OCI-LY3 (cell line): ENCODE data around the gene ARHGAP26.

Experiments
- H2AFZ ChIP-seq: fragments of 200-600, 300-600 bp; shearing (Covaris generic); 2 replicates; pipeline ENCODE4 v1.6.0; 2014; ENCODE audit warnings: antibody characterized with exemption, low read depth, low read length
- H3K27ac ChIP-seq: fragments of 200-600, 300-600 bp; sonication (generic); 2 replicates; pipeline ENCODE4 v1.5.1; 2014; ENCODE audit warnings: mild to moderate bottlenecking, low read length, moderate library complexity, mixed read lengths
- H3K27me3 ChIP-seq: fragments of 200-600, 300-600 bp; sonication (generic); 2 replicates; pipeline ENCODE4 v1.6.1; 2014; ENCODE audit warnings: low read depth, low read length, mixed read lengths
- H3K36me3 ChIP-seq: fragments of 200-600, 300-600 bp; sonication (generic); replicated peaks from 2 replicates; pipeline ENCODE3; 2014; ENCODE audit warnings: low read depth, low read length, mixed read lengths
- H3K4me1 ChIP-seq: fragments of 300-600, 200-600 bp; sonication (generic); 2 replicates; pipeline ENCODE4 v1.6.1; 2014; ENCODE audit warnings: low read length, mixed read lengths
- H3K4me2 ChIP-seq: fragments of 200-600, 300-600 bp; sonication (generic); 2 replicates; pipeline ENCODE4 v1.6.1; 2014; ENCODE audit warnings: low read length, mixed read lengths
- H3K4me3 ChIP-seq: fragments of 300-600, 200-600 bp; sonication (generic); 2 replicates; pipeline ENCODE4 v1.5.1; 2014; ENCODE audit warnings: antibody characterized with exemption, mild to moderate bottlenecking, low read length, moderate library complexity
- H3K79me2 ChIP-seq: fragments of 300-600, 200-600 bp; shearing (Covaris generic); 2 replicates; pipeline ENCODE4 v1.6.1; 2014; ENCODE audit warnings: mild to moderate bottlenecking, low read length, mixed read lengths
- H3K9ac ChIP-seq: fragments of 300-600, 200-600 bp; shearing (Covaris generic); 2 replicates; pipeline ENCODE4 v1.6.0; 2014; ENCODE audit warnings: mild to moderate bottlenecking, low read length, moderate library complexity
- H3K9me3 ChIP-seq: fragments of 200-600, 300-600 bp; shearing (Covaris generic); 2 replicates; pipeline ENCODE4 v1.6.1; 2014; ENCODE audit warnings: low read length, mixed read lengths; ENCODE audit not compliant: insufficient read depth
- H4K20me1 ChIP-seq: fragments of 200-600, 300-600 bp; sonication (generic); 2 replicates; pipeline ENCODE4 v1.6.1; 2016; ENCODE audit warnings: low read length, mixed read lengths; ENCODE audit not compliant: insufficient read depth
- EZH2phosphoT487 ChIP-seq: fragments of 200-600 bp; shearing (Covaris generic); IDR thresholded peaks from 2 replicates; pipeline ENCODE4 v1.6.1; 2018; ENCODE audit warnings: antibody characterized with exemption, mixed run types, low read depth
- TF ChIP-seq, protein P1 (sequence below): fragments of 200-600, 300-600 bp; sonication (generic); IDR thresholded peaks from 2 replicates; pipeline ENCODE4 v1.5.1; 2014; ENCODE audit warnings: antibody characterized with exemption, low read length, low read depth

Gene ARHGAP26

DNA sequence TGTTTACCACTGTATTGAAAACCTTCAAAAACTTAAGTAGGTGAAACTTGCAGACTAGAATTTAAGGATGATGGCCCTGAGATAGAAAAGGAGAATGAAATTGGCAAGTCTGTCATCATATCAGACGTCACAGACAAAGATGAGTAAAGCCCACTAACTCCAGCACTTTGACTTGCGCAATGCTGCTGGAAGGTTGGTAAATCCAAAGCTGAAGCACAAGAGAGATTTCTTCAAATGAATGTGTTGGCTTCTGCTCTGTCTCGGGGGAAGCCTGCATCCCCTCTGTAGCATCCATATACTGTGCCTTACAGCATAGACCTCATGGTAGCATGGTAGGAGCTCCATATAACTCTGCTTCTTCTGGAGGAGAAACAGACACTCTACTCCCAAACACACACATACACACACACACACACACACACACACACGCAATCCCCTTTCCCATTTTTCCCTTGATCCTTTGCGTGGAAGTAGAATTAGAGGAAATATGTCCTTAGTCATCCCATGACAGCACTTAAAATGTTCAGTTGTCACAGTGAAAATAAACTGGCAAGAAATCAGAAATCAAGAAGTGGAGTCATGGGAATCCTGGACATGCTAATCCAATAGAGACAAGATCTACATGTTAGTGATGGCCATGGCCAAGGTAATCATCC is 391.8 kb downstream of the ARHGAP26 start:
- peaks cover 17% of the 10 kb centered on the region for H3K4me1 ChIP-seq
- H3K9me3 ChIP-seq = no peaks in the 10 kb centered on the region
- H3K4me2 ChIP-seq = no peak overlapping the region
- no peak overlapping the region for H3K4me3 ChIP-seq
- no peaks in the 10 kb centered on the region for H3K27me3 ChIP-seq
- no peaks in the 10 kb centered on the region for H4K20me1 ChIP-seq
- H3K9ac ChIP-seq = no peak overlapping the region
- no peak for TF ChIP-seq EZH2phosphoT487
- TF ChIP-seq, protein P1, sequence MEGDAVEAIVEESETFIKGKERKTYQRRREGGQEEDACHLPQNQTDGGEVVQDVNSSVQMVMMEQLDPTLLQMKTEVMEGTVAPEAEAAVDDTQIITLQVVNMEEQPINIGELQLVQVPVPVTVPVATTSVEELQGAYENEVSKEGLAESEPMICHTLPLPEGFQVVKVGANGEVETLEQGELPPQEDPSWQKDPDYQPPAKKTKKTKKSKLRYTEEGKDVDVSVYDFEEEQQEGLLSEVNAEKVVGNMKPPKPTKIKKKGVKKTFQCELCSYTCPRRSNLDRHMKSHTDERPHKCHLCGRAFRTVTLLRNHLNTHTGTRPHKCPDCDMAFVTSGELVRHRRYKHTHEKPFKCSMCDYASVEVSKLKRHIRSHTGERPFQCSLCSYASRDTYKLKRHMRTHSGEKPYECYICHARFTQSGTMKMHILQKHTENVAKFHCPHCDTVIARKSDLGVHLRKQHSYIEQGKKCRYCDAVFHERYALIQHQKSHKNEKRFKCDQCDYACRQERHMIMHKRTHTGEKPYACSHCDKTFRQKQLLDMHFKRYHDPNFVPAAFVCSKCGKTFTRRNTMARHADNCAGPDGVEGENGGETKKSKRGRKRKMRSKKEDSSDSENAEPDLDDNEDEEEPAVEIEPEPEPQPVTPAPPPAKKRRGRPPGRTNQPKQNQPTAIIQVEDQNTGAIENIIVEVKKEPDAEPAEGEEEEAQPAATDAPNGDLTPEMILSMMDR = no peak
- H3K27ac ChIP-seq = no peak overlapping the region
- no peak overlapping the region for H2AFZ ChIP-seq
- H3K36me3 ChIP-seq = no peaks in the 10 kb centered on the region
- no peaks in the 10 kb centered on the region for H3K79me2 ChIP-seq

DNA sequence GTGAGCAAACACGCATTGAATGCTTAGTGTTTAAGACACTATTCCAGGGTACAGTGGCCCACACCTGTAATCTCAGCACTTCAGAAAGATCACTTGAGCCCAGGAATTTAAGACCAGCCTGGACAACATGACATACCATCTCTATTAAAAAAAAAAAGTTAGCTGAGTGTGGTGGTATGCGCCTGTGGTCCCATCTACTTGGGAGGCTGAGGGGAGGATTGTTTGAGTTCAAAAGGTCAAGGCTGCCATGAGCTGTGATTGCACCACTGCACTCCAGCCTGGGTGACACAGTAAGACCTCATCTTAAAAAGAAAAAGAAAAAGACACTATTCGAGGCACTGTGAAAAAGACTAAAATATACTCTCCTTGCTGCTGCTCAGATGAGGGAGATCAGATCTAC is 392.6 kb downstream of the ARHGAP26 start:
- Histone ChIP-seq H3K9me3 (no peaks in the 10 kb centered on the region), H3K27me3 (no peaks in the 10 kb centered on the region), H3K9ac (no peak overlapping the region), H4K20me1 (no peaks in the 10 kb centered on the region), H3K4me3 (no peak overlapping the region), H2AFZ (no peak overlapping the region), H3K4me1 (peaks cover 17% of the 10 kb centered on the region), H3K4me2 (no peak overlapping the region), H3K79me2 (no peaks in the 10 kb centered on the region), H3K36me3 (no peaks in the 10 kb centered on the region), H3K27ac (no peak overlapping the region)
- TF ChIP-seq, protein P1 = no peak
- no peak for TF ChIP-seq EZH2phosphoT487

DNA sequence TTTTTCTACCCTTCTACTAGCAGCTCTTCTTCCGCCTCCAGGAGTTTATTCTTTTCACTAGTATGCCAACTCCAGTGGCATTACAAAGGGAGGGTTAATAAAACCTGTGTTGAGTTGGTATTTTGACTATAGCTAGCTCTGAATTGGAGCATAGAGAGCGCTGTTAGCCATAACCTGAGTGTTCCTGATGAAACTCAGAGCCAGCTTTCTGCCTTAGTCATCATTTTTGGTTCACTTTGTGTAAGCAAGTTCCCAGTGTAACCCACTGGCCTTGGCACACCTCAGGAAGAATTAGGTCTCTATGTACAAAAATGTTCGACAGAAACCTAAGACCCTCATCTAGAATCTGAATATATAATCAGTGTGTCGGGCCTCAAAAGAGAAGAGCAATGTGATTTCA is 394.4 kb downstream of the ARHGAP26 start:
- Histone ChIP-seq H3K36me3 (no peaks in the 10 kb centered on the region), H3K27me3 (no peaks in the 10 kb centered on the region), H3K4me3 (no peak overlapping the region), H3K9ac (no peak overlapping the region), H3K79me2 (no peaks in the 10 kb centered on the region), H3K27ac (no peak overlapping the region), H2AFZ (no peak overlapping the region), H4K20me1 (no peaks in the 10 kb centered on the region), H3K4me2 (0 out of 2 replicates have a peak overlapping the region, but pooled peaks have one; percentile 7), H3K4me1 (peaks cover 17% of the 10 kb centered on the region), H3K9me3 (no peaks in the 10 kb centered on the region)
- TF ChIP-seq EZH2phosphoT487 = no peak
- TF ChIP-seq, protein P1 = no peak

DNA sequence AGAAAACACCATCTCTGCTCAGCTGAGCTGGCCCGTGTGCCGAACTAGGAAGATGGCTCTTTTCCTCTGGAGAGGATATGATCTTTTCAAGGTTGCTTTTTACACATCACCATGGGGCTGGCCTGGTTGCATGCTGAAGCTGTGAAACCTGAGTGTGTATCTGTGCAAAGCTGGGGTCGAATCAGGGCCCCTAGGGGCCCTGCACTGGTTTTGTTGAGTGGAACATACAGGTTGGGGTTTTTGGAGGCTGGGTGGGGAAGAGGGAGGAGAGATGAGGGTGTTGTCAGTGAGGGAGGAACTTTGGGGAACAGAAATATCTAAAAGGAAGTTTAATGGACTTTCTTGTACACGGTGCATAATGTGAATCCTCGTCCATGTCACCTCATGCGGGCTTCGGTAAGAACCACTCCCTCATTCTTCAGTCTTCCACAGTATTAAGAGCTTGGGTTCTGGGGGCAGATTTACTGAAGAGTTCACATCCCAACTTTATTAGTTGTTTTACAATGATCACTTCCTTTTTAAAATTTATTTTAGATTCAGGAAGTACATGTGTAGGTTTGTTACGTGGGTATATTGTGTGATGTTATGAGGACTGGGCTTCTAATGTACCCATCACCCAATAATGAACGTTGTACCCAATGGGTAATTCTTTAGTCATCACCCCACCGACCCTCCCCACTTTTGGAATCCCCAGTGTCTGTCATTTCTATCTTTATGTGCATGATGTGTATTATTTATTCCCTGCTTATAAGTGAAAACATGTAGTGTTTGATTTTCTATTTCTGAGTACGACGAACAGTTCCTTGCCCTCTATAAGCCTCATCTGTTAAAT is 395.1 kb downstream of the ARHGAP26 start:
- Histone ChIP-seq H3K9ac (no peak overlapping the region), H3K4me2 (0 out of 2 replicates have a peak overlapping the region, but pooled peaks have one; percentile 7), H3K9me3 (no peaks in the 10 kb centered on the region), H3K27me3 (no peaks in the 10 kb centered on the region), H3K4me3 (no peak overlapping the region), H3K4me1 (peaks cover 17% of the 10 kb centered on the region), H3K79me2 (no peaks in the 10 kb centered on the region), H3K27ac (no peak overlapping the region), H3K36me3 (no peaks in the 10 kb centered on the region), H2AFZ (0 out of 2 replicates have a peak overlapping the region, but pooled peaks have one; percentile 21), H4K20me1 (no peaks in the 10 kb centered on the region)
- TF ChIP-seq, protein P1 = no peak
- no peak for TF ChIP-seq EZH2phosphoT487
